Naive thymus-derived CD4-positive, alpha-beta T cell (primary cell): ENCODE data around the gene UFC1. TPM values are rescaled to one million over a fixed set of nuclear protein-coding genes. Genes with fewer than 3 reads are reported as not detected.

Source experiments
- ATAC-seq: fragments of 150-1000 bp; cut with Tn5 transposase; 2 replicates; pipeline ENCODE4 v1.10.0; 2021; ENCODE audit warnings: mild to moderate bottlenecking, moderate library complexity
- CTCF ChIA-PET: fragments of 350-600 bp; sonication (Branson Sonifier 250); formaldehyde crosslinking; loops from one replicate; lab custom pipeline; 2021; ENCODE audit warnings: antibody characterized with exemption; lab: Charles Lee
- POLR2A ChIA-PET: fragments of 350-600 bp; sonication (Branson Sonifier 250); formaldehyde crosslinking; loops from one replicate; lab custom pipeline; 2021; ENCODE audit warnings: antibody characterized with exemption, inconsistent platforms; lab: Charles Lee
- DNase-seq, 9 donors: peaks; one replicate each; pipeline versions ENCODE4 v3.0.0 to v3.0.0-alpha.2; 2020 to 2022; ENCODE audit warnings: mixed read lengths in 1 of 9
- H3K27ac ChIP-seq: one replicate; pipeline ENCODE4 v1.7.0; 2013; ENCODE audit warnings: mild to moderate bottlenecking, low read depth, low read length, moderate library complexity
- H3K27me3 ChIP-seq, 2 donors: one replicate each; pipeline ENCODE4 v1.7.0; 2013; ENCODE audit warnings: low read length in 2 of 2, mild to moderate bottlenecking in 2 of 2, moderate library complexity in 2 of 2; ENCODE audit not compliant: control insufficient read depth in 2 of 2, insufficient read depth in 2 of 2
- H3K36me3 ChIP-seq, 3 experiments: 1 replicate in 2 of 3; 2 replicates in 1 of 3; pipeline ENCODE4 v1.7.0; 2013; ENCODE audit warnings: low read length in 3 of 3, mild to moderate bottlenecking in 3 of 3, moderate library complexity in 1 of 3; ENCODE audit not compliant: insufficient read depth in 3 of 3, control insufficient read depth in 2 of 3
- H3K4me1 ChIP-seq, 2 donors: one replicate each; pipeline ENCODE4 v1.7.0; 2013; ENCODE audit warnings: low read length in 2 of 2, mild to moderate bottlenecking in 2 of 2, moderate library complexity in 1 of 2; ENCODE audit not compliant: control insufficient read depth in 2 of 2, insufficient read depth in 2 of 2
- H3K4me3 ChIP-seq: 2 replicates; pipeline ENCODE4 v1.7.0; 2013; ENCODE audit warnings: mild to moderate bottlenecking, low read length
- H3K9me3 ChIP-seq, 3 experiments: 1 replicate in 2 of 3; 2 replicates in 1 of 3; pipeline ENCODE4 v1.7.0; 2013; ENCODE audit warnings: low read length in 3 of 3; ENCODE audit not compliant: control insufficient read depth in 2 of 3
- H3K27ac Mint-ChIP-seq, 9 donors: one replicate each; pipeline ENCODE4 v1.8.0; 2020 to 2022; ENCODE audit warnings: mixed read lengths in 9 of 9, mild to moderate bottlenecking in 8 of 9, moderate library complexity in 5 of 9, inconsistent platforms in 2 of 9
- H3K27me3 Mint-ChIP-seq, 5 donors: one replicate each; pipeline ENCODE4 v1.8.0; 2021 to 2022; ENCODE audit warnings: mixed read lengths in 5 of 5, mild to moderate bottlenecking in 1 of 5
- H3K36me3 Mint-ChIP-seq, 5 donors: one replicate each; pipeline ENCODE4 v1.8.0; 2020 to 2022; ENCODE audit warnings: mixed read lengths in 5 of 5, mild to moderate bottlenecking in 3 of 5, inconsistent platforms in 1 of 5
- H3K4me1 Mint-ChIP-seq, 7 donors: one replicate each; pipeline ENCODE4 v1.8.0; 2020 to 2022; ENCODE audit warnings: mixed read lengths in 7 of 7, mild to moderate bottlenecking in 3 of 7, inconsistent platforms in 1 of 7
- H3K4me3 Mint-ChIP-seq, 10 donors: one replicate each; pipeline ENCODE4 v1.8.0; 2020 to 2022; ENCODE audit warnings: mild to moderate bottlenecking in 10 of 10, mixed read lengths in 10 of 10, moderate library complexity in 6 of 10, inconsistent platforms in 2 of 10
- H3K9me3 Mint-ChIP-seq, 11 donors: one replicate each; pipeline ENCODE4 v1.8.0; 2020 to 2022; ENCODE audit warnings: mixed read lengths in 11 of 11, mild to moderate bottlenecking in 4 of 11, inconsistent platforms in 1 of 11, moderate library complexity in 1 of 11
- intact Hi-C, 2 donors: fragments of 100-400 bp; cut with micrococcal nuclease; formaldehyde crosslinking; loops; one replicate each; pipeline ENCODE4 v1.15.1; 2023
- polyA plus RNA-seq, 2 donors: library from polyadenylated mRNA; unstranded; fragments of 300-500 nt; fragmentation: Illumina TruSeq; gene quantifications; one replicate each; pipeline ENCODE4 v1.2.3, GENCODE V29; 2021
- total RNA-seq, 6 experiments: library from RNA in 5 of 6; stranded (reverse) in 5 of 6; gene quantifications; 1 replicate in 5 of 6; 2 replicates in 1 of 6; pipeline ENCODE4 v1.2.3 and lab custom pipeline; 2021 to 2026

The UFC1 gene
- total and polyA plus RNA-seq, 7 experiments from 2014 or later = 83.7 to 132 (median 106) TPM

DNA sequence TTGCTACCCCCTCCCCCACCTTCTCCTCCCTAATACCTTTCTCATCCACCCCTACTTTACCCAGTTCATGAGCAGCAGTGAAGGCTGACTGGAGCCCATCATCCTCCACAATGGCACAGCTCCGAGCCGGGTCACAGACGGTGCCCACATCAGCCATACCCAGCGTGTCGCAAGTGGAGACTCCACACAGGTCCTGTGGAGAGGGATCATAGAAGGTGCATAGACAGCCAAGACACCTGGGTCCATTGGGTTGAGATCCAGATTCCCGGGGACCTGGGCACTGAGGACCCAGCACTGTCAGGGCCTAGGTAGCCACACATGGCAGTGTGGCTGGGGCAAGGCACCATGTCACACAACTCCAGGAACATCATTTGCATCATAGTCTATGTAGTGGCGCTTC, 42.3 kb downstream of the UFC1 start:
- no peak for DNase-seq
- POLR2A ChIA-PET = interaction anchor here (1.1 to 29.1 kb wide), 3 partner anchors 11 to 27 kb away, joined by 5 to 508 read pairs (median 93); partner anchors contain the start of genes APOA2, FCER1G and TOMM40L
- no peaks in the 10 kb centered on the region for H3K27me3 ChIP-seq
- intact Hi-C loops = no loop called here
- CTCF ChIA-PET = interaction anchor here (1.9 kb wide), 1 partner anchor 9 kb away, joined by 4 read pairs; no protein-coding TSS in a partner anchor
- no peak overlapping the region for H3K4me3 ChIP-seq
- H3K9me3 Mint-ChIP-seq = peaks cover 0 to 2% (median 0%) of the 10 kb centered on the region in 11 donors
- no peak for ATAC-seq
- H3K9me3 ChIP-seq = no peaks in the 10 kb centered on the region
- no peaks in the 10 kb centered on the region for H3K36me3 ChIP-seq
- peaks cover 38 to 72% (median 49%) of the 10 kb centered on the region in 7 donors for H3K4me1 Mint-ChIP-seq
- H3K27me3 Mint-ChIP-seq = no peaks in the 10 kb centered on the region
- H3K4me3 Mint-ChIP-seq = no peak overlapping the region
- no peak overlapping the region for H3K27ac ChIP-seq
- no peaks in the 10 kb centered on the region for H3K36me3 Mint-ChIP-seq
- peaks cover 42 to 47% of the 10 kb centered on the region in 2 donors for H3K4me1 ChIP-seq
- H3K27ac Mint-ChIP-seq = peak overlapping the region in 3 of 9 donors; percentile 60 to 81 (median 63)

DNA sequence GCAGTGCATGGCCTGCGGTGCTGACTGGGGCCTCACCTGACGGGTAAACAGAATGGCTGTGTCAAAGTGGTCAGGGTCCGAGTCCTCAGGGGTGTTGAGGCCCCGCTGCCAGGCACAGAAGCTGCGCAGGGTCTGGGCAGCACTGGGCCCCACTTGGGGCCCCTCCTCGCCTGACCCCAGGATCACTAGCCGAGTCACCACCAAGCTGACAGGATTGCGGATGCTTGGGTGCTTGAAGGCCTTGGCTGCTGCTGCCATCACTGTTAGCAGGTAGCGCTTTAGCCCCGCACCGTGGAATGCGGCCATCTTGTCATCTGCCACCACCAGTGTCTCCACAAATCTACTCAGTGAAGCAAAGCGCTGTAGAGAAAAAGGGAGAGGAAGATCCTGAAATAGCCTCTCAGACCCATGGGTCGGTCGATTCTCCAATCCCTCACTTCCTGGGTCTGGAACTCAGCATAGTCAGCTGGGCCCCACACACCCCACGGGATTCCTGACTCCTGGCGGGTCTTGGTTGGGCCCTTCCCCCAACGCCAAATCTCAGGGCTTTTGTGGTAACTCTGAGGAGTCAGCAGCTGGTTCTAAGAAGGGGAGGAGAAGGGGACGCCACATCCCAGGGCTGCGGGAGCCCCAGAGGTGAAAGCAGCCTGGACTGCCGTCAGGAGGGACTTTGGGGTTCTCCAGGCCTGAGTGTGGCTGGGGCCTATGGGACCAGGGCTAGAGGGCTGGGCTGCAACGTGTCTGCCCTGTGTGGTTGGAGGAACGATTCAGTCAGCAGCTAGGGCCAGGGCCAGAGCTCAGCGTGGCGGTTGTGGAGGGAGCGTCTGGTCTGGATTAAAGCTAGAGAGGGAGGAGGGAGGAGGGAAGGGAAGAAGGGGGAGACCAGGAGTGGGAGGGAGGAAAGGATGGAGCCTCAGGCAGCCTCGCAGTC, 43.0 kb downstream of the UFC1 start:
- intact Hi-C loops = no loop called here
- no peak for ATAC-seq
- H3K4me1 Mint-ChIP-seq = peaks cover 43 to 75% (median 56%) of the 10 kb centered on the region in 7 donors
- Histone ChIP-seq H3K4me3 (no peak overlapping the region), H3K36me3 (no peaks in the 10 kb centered on the region), H3K4me1 (peaks cover 48 to 54% of the 10 kb centered on the region in 2 donors), H3K27ac (no peak overlapping the region), H3K9me3 (no peaks in the 10 kb centered on the region), H3K27me3 (no peaks in the 10 kb centered on the region)
- H3K27ac Mint-ChIP-seq = peak overlapping the region in 1 of 9 donors; percentile 61
- POLR2A ChIA-PET = interaction anchor here (0.6 to 29.1 kb wide), 6 partner anchors 9 to 26 kb away, joined by 3 to 508 read pairs (median 4); partner anchors contain the start of genes APOA2, B4GALT3, FCER1G and TOMM40L
- no peak for DNase-seq
- H3K27me3 Mint-ChIP-seq = no peaks in the 10 kb centered on the region
- CTCF ChIA-PET = interaction anchor here (1.5 to 1.9 kb wide), 2 partner anchors 8 to 11 kb away, joined by 4 to 6 read pairs; no protein-coding TSS in a partner anchor
- H3K4me3 Mint-ChIP-seq = no peak overlapping the region
- H3K9me3 Mint-ChIP-seq = peaks cover 0 to 2% (median 0%) of the 10 kb centered on the region in 11 donors
- no peaks in the 10 kb centered on the region for H3K36me3 Mint-ChIP-seq

- H3K36me3 ChIP-seq = peaks cover 0 to 4% (median 0%) of the 10 kb centered on the region in 3 experiments
- Mint-ChIP-seq H3K27ac (peak overlapping the region in 2 of 9 donors; percentile 51 to 61), H3K9me3 (peaks cover 0 to 2% (median 0%) of the 10 kb centered on the region in 11 donors), H3K27me3 (no peaks in the 10 kb centered on the region), H3K4me3 (no peak overlapping the region), H3K36me3 (peaks cover 0 to 3% (median 0%) of the 10 kb centered on the region in 5 donors), H3K4me1 (peaks cover 39 to 73% (median 56%) of the 10 kb centered on the region in 7 donors)
- H3K27me3 ChIP-seq = no peaks in the 10 kb centered on the region
- no peak overlapping the region for H3K4me3 ChIP-seq
- no peaks in the 10 kb centered on the region for H3K9me3 ChIP-seq
- ATAC-seq = no peak
- DNase-seq = no peak
- intact Hi-C loops = no loop called here
- H3K4me1 ChIP-seq = peaks cover 46 to 52% of the 10 kb centered on the region in 2 donors
- ChIA-PET POLR2A (interaction anchor here (1.0 to 29.1 kb wide), 5 partner anchors 8 to 25 kb away, joined by 3 to 508 read pairs (median 93); partner anchors contain the start of genes APOA2, B4GALT3, FCER1G and TOMM40L), CTCF (interaction anchor here (1.2 to 1.9 kb wide), 4 partner anchors 8 to 28 kb away, joined by 3 to 6 read pairs (median 4); no protein-coding TSS in a partner anchor)
- H3K27ac ChIP-seq = no peak overlapping the region
These were observed 43.9 kb downstream of the UFC1 start for GRCh38 chr1:161197560-161198193.

GRCh38 chr1:161198194-161198896, 44.6 kb downstream of the UFC1 start:
- Histone ChIP-seq H3K4me1 (peaks cover 48 to 53% of the 10 kb centered on the region in 2 donors), H3K4me3 (no peak overlapping the region), H3K9me3 (no peaks in the 10 kb centered on the region), H3K27ac (no peak overlapping the region), H3K27me3 (no peaks in the 10 kb centered on the region), H3K36me3 (peaks cover 0 to 4% (median 0%) of the 10 kb centered on the region in 3 experiments)
- peaks cover 0 to 3% (median 0%) of the 10 kb centered on the region in 5 donors for H3K36me3 Mint-ChIP-seq
- peak overlapping the region in 2 of 9 donors; percentile 52 to 97 for H3K27ac Mint-ChIP-seq
- intact Hi-C loops = no loop called here
- DNase-seq = no peak
- H3K4me3 Mint-ChIP-seq = no peak overlapping the region
- no peaks in the 10 kb centered on the region for H3K27me3 Mint-ChIP-seq
- peaks cover 0 to 2% (median 0%) of the 10 kb centered on the region in 11 donors for H3K9me3 Mint-ChIP-seq
- H3K4me1 Mint-ChIP-seq = peaks cover 35 to 72% (median 56%) of the 10 kb centered on the region in 7 donors
- ChIA-PET CTCF (interaction anchor here (0.9 to 1.5 kb wide), 5 partner anchors 10 to 33 kb away, joined by 3 to 6 read pairs (median 5); partner anchors contain the start of gene PPOX), POLR2A (interaction anchor here (0.5 to 29.1 kb wide), 8 partner anchors 8 to 93 kb away, joined by 3 to 508 read pairs (median 3); partner anchors contain the start of genes APOA2, FCER1G and TOMM40L)
- no peak for ATAC-seq

GRCh38 chr1:161198897-161199431, 45.2 kb downstream of the UFC1 start, which contains the start of gene ADAMTS4:
TSS of gene ADAMTS4 (minus strand) at chr1:161199054. CDS start at chr1:161198627, 427 bp downstream.
- Histone ChIP-seq H3K27me3 (no peaks in the 10 kb centered on the region), H3K9me3 (no peaks in the 10 kb centered on the region), H3K27ac (peak within 1 kb of the TSS; percentile 97), H3K4me3 (peak within 1 kb of the TSS; percentile 27), H3K36me3 (peaks cover 0 to 7% (median 0%) of the 10 kb centered on the region in 3 experiments), H3K4me1 (peaks cover 51 to 54% of the 10 kb centered on the region in 2 donors)
- peak within 1 kb of the TSS; percentile 88 to 99 (median 98) for H3K27ac Mint-ChIP-seq
- H3K4me1 Mint-ChIP-seq = peaks cover 38 to 78% (median 62%) of the 10 kb centered on the region in 7 donors
- ATAC-seq (no peak), DNase-seq (no peak)
- H3K9me3 Mint-ChIP-seq = peaks cover 0 to 2% (median 0%) of the 10 kb centered on the region in 11 donors
- H3K36me3 Mint-ChIP-seq = peaks cover under 1 to 6% (median 2%) of the 10 kb centered on the region in 5 donors
- ChIA-PET POLR2A (interaction anchor here (0.5 to 29.1 kb wide), 10 partner anchors 9 to 93 kb away, joined by 3 to 508 read pairs (median 3); partner anchors contain the start of genes APOA2, FCER1G, TOMM40L and UFC1), CTCF (interaction anchor here (0.9 to 1.4 kb wide), 6 partner anchors 10 to 33 kb away, joined by 3 to 5 read pairs (median 4); partner anchors contain the start of genes PPOX and TOMM40L)
- intact Hi-C loops = no loop called here
- H3K27me3 Mint-ChIP-seq = no peaks in the 10 kb centered on the region
- peak within 1 kb of the TSS in 9 of 10 donors; percentile 16 to 97 (median 58) for H3K4me3 Mint-ChIP-seq
